Immature natural killer cell (primary cell): Measurements from ENCODE around the gene WDFY2. TPM values are rescaled to one million over a fixed set of nuclear protein-coding genes. Genes with fewer than 3 reads are reported as not detected.

Experiments used
- DNase-seq, 3 donors: peaks; one replicate each; pipeline ENCODE4 v3.0.0; 2022; ENCODE audit warnings: mixed read lengths in 1 of 3
- H3K27ac Mint-ChIP-seq, 6 donors: one replicate each; pipeline ENCODE4 v1.8.0; 2020; ENCODE audit warnings: mixed read lengths in 6 of 6, mild to moderate bottlenecking in 5 of 6, inconsistent platforms in 4 of 6, moderate library complexity in 3 of 6
- H3K27me3 Mint-ChIP-seq, 3 donors: one replicate each; pipeline ENCODE4 v1.8.0; 2020 to 2021; ENCODE audit warnings: low read depth in 3 of 3, mild to moderate bottlenecking in 3 of 3, mixed read lengths in 3 of 3, moderate library complexity in 3 of 3, inconsistent platforms in 1 of 3
- H3K36me3 Mint-ChIP-seq, 3 donors: one replicate each; pipeline ENCODE4 v1.8.0; 2020; ENCODE audit warnings: mixed read lengths in 3 of 3, inconsistent platforms in 2 of 3, mild to moderate bottlenecking in 2 of 3
- H3K4me1 Mint-ChIP-seq, 2 donors: one replicate each; pipeline ENCODE4 v1.8.0; 2020; ENCODE audit warnings: inconsistent platforms in 2 of 2, mild to moderate bottlenecking in 2 of 2, mixed read lengths in 2 of 2, moderate library complexity in 1 of 2
- H3K4me3 Mint-ChIP-seq, 5 donors: one replicate each; pipeline ENCODE4 v1.8.0; 2020; ENCODE audit warnings: mild to moderate bottlenecking in 5 of 5, mixed read lengths in 5 of 5, inconsistent platforms in 3 of 5, moderate library complexity in 3 of 5
- H3K9me3 Mint-ChIP-seq, 6 donors: one replicate each; pipeline ENCODE4 v1.8.0; 2020; ENCODE audit warnings: mild to moderate bottlenecking in 6 of 6, mixed read lengths in 6 of 6, inconsistent platforms in 4 of 6, moderate library complexity in 3 of 6
- polyA plus RNA-seq, 3 donors: library from polyadenylated mRNA; unstranded; fragments of 300-500 nt; fragmentation: Illumina TruSeq; gene quantifications; one replicate each; pipeline ENCODE4 v1.2.3, GENCODE V29; 2021

Gene WDFY2
- polyA plus RNA-seq, 3 donors from 2014 or later = 1.6 to 4.6 (median 3.0) TPM

DNA sequence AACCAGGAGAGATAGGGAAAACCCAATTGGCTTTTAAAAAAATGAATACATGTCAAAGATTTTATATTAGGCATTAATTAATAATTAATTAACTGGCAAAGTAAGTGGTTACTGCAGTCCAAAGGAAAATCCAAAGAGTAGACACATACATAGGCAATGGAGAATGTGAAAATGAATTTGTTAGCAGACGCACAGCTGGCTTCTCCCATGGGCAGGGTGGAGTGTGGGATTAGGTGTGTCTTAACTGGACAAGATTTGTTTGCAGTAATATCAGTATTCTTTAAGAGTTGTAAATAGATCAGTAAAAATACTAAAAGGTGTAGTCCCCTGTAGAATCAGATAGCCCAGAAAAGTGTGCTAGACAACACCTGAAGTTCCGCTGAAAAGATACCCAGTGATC lies 161.0 kb downstream of the WDFY2 start:
- no peak for DNase-seq
- peaks cover 10 to 15% (median 13%) of the 10 kb centered on the region in 6 donors for H3K9me3 Mint-ChIP-seq
- no peak overlapping the region for H3K27ac Mint-ChIP-seq
- H3K27me3 Mint-ChIP-seq = peaks cover 0 to 4% (median 1%) of the 10 kb centered on the region in 3 donors
- peaks cover 29 to 56% (median 40%) of the 10 kb centered on the region in 3 donors for H3K36me3 Mint-ChIP-seq
- H3K4me3 Mint-ChIP-seq = no peak overlapping the region
- no peaks in the 10 kb centered on the region for H3K4me1 Mint-ChIP-seq

DNA sequence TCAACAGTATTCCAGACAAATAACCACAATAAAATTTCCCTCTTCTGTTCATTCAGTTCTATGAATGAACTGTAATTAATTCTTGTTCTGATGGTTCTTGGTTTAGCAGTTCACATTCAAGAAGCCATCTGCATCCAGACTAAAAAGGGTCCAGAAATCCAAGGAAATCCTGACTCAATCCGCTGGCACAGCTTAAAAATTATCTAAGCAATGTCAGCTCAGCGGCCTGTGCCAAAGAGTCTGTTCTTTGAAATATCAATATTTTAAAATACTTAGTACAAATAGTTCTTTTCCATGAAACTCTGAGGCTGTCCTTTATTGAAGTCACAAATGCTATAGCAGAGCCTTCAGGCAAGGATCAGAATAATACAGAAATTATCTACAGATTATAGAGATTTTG lies 162.5 kb downstream of the WDFY2 start:
- Mint-ChIP-seq H3K27me3 (peaks cover 0 to 2% (median 1%) of the 10 kb centered on the region in 3 donors), H3K36me3 (peaks cover 25 to 52% (median 42%) of the 10 kb centered on the region in 3 donors), H3K9me3 (peaks cover 10 to 15% (median 13%) of the 10 kb centered on the region in 6 donors), H3K27ac (no peak overlapping the region), H3K4me1 (no peaks in the 10 kb centered on the region), H3K4me3 (no peak overlapping the region)
- DNase-seq = no peak

DNA sequence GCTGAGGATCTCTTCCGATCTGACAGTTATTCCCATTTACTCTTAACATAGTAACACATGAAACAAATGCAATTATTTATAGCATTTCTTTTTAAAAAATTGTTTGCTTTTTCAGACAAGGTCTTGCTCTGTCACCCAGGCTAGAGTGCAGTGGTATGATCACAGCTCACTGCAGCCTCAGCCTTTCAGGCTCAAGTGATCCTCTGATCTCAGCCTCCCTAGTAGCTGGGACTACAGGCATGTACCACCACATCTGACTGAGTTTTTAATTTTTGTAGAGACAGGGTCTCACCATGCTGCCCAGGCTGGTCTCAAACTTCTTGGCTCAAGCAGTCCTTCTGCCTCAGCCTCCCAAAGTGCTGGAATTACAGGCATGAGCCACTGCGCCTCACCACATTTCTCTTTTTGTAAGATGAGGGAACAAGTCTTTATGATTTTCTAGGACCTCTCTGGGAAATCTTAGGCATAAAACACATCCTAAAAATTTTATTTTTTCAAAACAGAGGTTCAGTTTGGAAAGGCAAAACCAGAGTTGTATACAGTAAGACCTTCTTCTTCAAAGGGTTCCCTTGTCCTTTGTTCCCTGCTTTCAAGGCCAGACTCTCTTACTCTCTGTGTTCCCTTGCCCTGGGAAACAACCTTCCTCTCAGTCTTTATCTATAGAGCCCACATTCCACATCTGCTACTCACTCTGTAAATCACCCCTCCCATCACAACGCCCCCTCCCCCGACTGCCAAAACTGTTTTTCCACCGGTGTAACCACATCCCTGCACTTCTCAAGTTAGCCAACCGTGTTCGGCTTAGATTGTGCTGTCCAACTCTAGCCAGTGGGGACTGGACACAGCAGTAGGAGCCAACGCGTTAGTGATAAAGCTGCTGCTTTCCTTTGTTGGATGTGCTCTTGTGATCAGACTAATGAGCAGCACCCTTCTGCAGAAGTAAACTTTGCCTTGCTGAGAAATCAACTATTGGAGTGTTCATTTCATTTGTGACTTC lies 163.5 kb downstream of the WDFY2 start:
- Mint-ChIP-seq H3K9me3 (peaks cover 10 to 15% (median 13%) of the 10 kb centered on the region in 6 donors), H3K4me3 (no peak overlapping the region), H3K27ac (peak overlapping the region in 1 of 6 donors; percentile 29), H3K36me3 (peaks cover 25 to 53% (median 49%) of the 10 kb centered on the region in 3 donors), H3K4me1 (no peaks in the 10 kb centered on the region), H3K27me3 (peaks cover 0 to 2% (median 1%) of the 10 kb centered on the region in 3 donors)
- DNase-seq = no peak

DNA sequence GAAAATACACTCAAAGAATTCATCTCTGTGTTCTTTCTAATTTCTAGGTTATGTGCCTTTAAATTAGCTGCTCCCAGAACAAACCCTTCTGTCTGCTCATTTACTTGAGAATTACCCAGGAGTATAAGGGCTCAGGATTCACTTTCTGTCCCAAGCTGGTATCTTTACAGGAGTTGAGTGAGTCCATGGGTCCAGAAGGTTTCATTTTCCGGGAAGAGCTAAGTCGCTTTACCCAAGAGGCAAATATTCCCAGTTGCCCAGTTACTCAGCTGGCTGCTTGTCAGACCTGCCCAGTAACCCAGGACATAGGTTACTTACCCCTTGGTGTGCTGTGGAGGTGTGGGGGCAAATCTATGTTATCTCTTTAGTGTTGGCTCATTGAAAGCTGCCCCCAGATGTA lies 172.4 kb downstream of the WDFY2 start:
- Mint-ChIP-seq H3K4me3 (no peak overlapping the region), H3K27me3 (peaks cover 0 to 1% (median 0%) of the 10 kb centered on the region in 3 donors), H3K4me1 (no peaks in the 10 kb centered on the region), H3K9me3 (no peaks in the 10 kb centered on the region), H3K27ac (no peak overlapping the region), H3K36me3 (peaks cover 36 to 66% (median 51%) of the 10 kb centered on the region in 3 donors)
- no peak for DNase-seq

DNA sequence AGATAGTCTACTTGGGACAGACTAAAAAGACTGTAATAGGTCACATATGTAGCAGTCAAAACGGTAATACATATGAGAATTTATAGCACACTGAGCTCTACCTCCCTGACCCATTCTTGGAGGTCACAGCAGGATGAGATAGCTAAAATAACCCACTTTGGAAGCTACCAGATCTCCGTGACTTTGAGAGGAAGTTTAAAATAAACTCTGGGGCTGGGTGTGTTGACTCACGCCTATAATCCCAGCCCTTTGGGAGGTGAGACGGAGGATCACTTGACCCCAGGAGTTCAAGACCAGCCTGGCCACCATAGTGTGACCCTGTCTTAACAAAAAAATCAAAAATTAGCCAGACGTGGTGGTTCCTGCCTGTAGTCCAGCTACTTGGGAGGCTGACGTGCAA lies 174.4 kb downstream of the WDFY2 start:
- Mint-ChIP-seq H3K36me3 (peaks cover 37 to 61% (median 52%) of the 10 kb centered on the region in 3 donors), H3K27ac (no peak overlapping the region), H3K4me1 (peaks cover under 1 to 6% of the 10 kb centered on the region in 2 donors), H3K9me3 (no peaks in the 10 kb centered on the region), H3K27me3 (peaks cover 0 to 1% (median 0%) of the 10 kb centered on the region in 3 donors), H3K4me3 (no peak overlapping the region)
- no peak for DNase-seq

DNA sequence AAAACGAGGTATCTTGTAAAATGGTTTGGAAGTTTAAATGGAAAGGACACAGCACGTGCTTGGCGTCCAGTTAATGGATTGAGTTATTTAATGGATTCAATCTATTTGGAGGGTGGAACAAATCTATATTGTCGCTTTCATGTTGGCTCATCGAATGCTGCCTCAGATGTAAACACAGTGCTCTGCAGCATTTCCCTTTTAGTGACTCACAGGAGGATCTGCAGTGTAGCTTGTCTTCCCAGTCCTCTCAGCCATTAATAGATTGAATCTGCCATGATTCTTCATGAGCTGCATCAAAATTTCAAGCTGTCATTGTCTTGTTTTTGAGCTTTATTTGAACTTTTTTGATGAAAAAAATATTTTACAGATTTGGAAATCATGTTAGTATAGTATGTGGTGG lies 175.0 kb downstream of the WDFY2 start:
- peaks cover 37 to 58% (median 49%) of the 10 kb centered on the region in 3 donors for H3K36me3 Mint-ChIP-seq
- H3K27ac Mint-ChIP-seq = peak overlapping the region in 1 of 6 donors; percentile 31
- peaks cover 6 to 11% of the 10 kb centered on the region in 2 donors for H3K4me1 Mint-ChIP-seq
- no peak for DNase-seq
- H3K9me3 Mint-ChIP-seq = no peaks in the 10 kb centered on the region
- H3K27me3 Mint-ChIP-seq = peaks cover 0 to 3% (median 0%) of the 10 kb centered on the region in 3 donors
- H3K4me3 Mint-ChIP-seq = no peak overlapping the region

DNA sequence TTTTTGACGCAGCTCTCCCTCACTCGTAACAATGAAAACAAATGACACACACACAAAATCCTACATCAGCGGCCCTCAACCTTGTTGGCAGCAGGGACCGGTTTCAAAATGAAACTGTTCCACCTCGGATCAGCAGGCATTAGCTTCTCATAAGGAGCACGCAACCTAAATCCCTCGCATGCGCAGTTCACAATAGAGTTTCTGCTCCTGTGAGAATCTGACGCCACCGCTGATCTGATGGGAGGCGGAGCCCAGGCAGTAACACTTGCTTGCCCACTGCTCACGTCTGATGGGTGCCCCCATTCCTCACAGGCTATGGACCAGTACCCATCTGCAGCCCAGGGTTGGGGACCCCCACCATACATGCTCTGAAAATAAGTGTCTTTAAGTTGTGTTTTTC lies 176.3 kb downstream of the WDFY2 start:
- Mint-ChIP-seq H3K27ac (no peak overlapping the region), H3K27me3 (peaks cover 0 to 3% (median 0%) of the 10 kb centered on the region in 3 donors), H3K4me3 (no peak overlapping the region), H3K9me3 (no peaks in the 10 kb centered on the region), H3K36me3 (peaks cover 37 to 52% (median 44%) of the 10 kb centered on the region in 3 donors), H3K4me1 (peaks cover 20 to 25% of the 10 kb centered on the region in 2 donors)
- no peak for DNase-seq

DNA sequence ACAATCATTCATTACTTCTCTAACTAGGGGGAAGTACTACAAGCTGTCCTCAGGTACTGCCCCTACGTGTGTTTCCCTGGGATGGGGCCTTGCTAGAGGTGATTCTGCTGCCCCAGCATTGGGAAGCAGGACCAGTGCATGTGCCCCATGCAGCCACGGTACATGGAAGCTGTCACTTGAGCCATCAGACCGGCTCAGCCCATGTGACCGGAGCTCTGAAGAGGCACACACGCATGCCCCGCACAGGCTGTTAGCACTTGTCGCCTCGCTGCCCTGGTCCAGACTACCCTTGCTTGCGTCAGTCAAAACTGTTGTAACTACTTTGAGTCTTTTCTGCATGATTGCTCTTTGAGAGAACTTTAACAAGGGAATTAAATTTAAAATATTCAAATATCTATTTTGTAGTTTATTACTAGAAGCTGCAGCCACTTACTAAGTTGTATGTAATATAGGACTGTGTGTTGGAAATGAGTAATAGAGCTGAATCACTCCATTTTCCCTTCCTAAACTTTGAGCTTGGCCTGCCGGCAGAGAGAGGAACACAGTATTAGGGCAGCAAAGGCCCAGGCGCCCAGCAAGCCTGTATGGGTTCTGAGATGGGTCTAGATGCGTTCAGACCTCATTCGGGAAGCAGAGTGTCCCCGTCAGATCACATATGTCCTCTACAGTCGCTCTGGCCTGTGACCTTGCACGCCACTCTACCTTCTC lies 177.5 kb downstream of the WDFY2 start:
- peaks cover 22 to 25% of the 10 kb centered on the region in 2 donors for H3K4me1 Mint-ChIP-seq
- H3K27me3 Mint-ChIP-seq = peaks cover 0 to 3% (median 0%) of the 10 kb centered on the region in 3 donors
- H3K36me3 Mint-ChIP-seq = peaks cover 37 to 44% (median 44%) of the 10 kb centered on the region in 3 donors
- no peak overlapping the region for H3K27ac Mint-ChIP-seq
- no peak overlapping the region for H3K4me3 Mint-ChIP-seq
- no peaks in the 10 kb centered on the region for H3K9me3 Mint-ChIP-seq
- DNase-seq = no peak

DNA sequence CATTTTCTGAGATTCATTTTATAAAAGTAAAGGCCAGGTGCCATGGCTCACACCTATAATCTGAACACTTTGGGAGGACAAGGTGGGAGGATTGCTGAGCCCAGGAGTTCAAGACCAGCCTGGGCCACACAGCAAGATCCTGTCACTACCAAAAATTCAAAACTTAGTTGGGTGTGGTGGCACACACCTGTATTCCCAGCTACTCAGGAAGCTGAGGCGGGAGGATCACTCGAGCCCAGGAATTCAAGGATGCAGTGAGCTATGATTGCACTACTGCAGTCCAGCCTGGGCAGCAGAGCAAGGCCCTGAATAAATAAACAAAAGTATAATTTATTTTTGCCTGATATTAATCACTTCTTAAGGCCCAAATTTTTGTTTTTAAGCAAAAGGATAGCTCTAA lies 179.2 kb downstream of the WDFY2 start:
- Mint-ChIP-seq H3K36me3 (peaks cover 25 to 34% (median 27%) of the 10 kb centered on the region in 3 donors), H3K4me1 (peaks cover 22 to 25% of the 10 kb centered on the region in 2 donors), H3K27me3 (peaks cover 0 to 3% (median 2%) of the 10 kb centered on the region in 3 donors), H3K27ac (peak overlapping the region; percentile 26 to 92 (median 40)), H3K9me3 (no peaks in the 10 kb centered on the region), H3K4me3 (no peak overlapping the region)
- no peak for DNase-seq

DNA sequence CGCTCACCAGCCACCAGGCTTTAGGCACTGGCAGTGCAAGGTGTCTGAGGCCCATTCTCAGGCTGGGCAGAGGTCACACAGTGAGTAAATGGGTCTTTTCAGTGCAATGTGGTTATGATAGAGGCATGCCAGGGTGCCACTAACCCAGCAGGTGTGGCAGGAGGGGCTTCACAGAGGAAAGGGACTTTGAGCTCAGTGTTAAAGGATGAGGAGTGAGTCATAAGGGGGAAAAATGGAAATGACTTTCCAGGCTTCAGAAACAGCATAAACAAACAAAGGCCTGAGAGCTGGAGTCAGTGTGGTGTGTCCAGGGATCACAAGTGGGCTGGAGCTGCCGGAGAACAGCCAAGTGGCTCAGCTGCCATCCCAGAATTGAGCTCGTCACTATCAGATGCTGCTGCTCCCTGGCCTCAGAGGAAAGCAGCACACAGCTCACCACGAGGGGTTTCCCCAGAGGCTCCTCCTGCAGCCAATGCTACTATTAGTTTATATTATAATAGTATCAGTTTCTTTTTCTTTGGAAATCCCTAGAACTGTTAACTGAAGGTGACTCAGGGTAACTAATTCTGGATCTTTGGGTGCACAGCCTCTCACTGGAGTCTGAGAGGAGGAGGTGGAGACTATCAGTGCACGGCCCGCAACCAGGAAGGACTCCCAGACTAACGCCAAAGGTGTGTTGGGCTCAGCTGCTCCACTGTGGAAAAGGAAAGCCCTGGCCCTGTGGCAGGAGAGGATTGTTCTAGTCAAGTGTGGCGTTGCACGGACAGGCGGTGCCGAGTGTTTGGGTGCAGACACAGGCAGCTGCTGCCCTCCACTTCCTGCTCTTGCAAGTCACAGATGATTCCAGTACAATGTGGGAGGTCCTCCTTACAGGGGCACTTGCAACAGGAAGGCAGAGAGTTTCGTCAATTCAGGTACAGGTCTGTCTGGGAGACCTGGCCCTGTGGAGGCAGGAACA lies 180.2 kb downstream of the WDFY2 start:
- Mint-ChIP-seq H3K27me3 (peaks cover 0 to 3% (median 2%) of the 10 kb centered on the region in 3 donors), H3K27ac (peak overlapping the region; percentile 80 to 92 (median 88)), H3K9me3 (no peaks in the 10 kb centered on the region), H3K4me1 (peaks cover 22 to 25% of the 10 kb centered on the region in 2 donors), H3K36me3 (peaks cover 22 to 30% (median 24%) of the 10 kb centered on the region in 3 donors), H3K4me3 (peak overlapping the region; percentile 54 to 82 (median 72))
- DNase-seq = peak; percentile 30 to 41 (median 35)

DNA sequence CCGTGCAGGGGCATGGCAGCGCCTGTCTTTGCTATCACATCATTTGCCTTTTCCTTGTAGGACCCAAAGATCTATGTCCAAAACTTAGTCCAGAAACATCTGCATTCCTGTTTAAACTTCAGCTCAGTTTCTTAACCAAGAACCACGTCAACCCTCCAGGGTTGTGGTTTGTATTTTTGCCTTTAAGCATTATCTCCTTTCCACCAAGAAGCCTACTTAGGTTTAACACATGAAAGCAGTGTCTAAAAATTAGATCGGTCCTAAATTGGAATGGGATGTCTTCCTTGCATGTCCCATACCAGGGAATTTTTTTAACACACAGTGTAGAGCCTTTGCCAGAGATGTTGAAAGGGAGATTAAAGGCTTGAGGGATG lies 180.9 kb downstream of the WDFY2 start:
- Mint-ChIP-seq H3K4me3 (peak overlapping the region in 4 of 5 donors; percentile 54 to 73 (median 70)), H3K36me3 (peaks cover 16 to 24% (median 17%) of the 10 kb centered on the region in 3 donors), H3K9me3 (no peaks in the 10 kb centered on the region), H3K27me3 (peaks cover 0 to 3% (median 2%) of the 10 kb centered on the region in 3 donors), H3K27ac (peak overlapping the region; percentile 80 to 92 (median 88)), H3K4me1 (peaks cover 22 to 25% of the 10 kb centered on the region in 2 donors)
- no peak for DNase-seq

DNA sequence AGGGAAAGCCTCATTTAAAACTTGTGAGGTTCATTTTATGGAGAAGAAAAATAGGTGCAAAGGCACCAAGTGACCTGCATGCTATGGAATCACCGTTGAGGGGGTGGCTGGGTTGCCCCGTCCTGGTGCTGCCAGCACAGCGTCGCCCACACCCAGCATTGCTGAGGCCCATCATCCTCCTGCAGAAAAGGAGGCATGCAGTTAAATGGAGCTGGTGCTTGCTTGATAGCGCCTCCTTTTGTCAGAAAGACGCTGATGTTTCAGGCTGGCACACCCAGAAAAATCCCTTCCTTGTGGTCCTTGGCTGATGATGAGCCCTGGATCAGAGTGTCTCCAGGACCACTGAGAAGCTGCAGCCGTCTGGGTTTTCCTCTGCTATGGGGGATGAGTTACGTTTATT lies 182.8 kb downstream of the WDFY2 start:
- peaks cover 22 to 25% of the 10 kb centered on the region in 2 donors for H3K4me1 Mint-ChIP-seq
- no peak for DNase-seq
- H3K36me3 Mint-ChIP-seq = peaks cover 5 to 8% (median 7%) of the 10 kb centered on the region in 3 donors
- no peak overlapping the region for H3K4me3 Mint-ChIP-seq
- H3K9me3 Mint-ChIP-seq = no peaks in the 10 kb centered on the region
- H3K27me3 Mint-ChIP-seq = peaks cover 0 to 2% (median 2%) of the 10 kb centered on the region in 3 donors
- H3K27ac Mint-ChIP-seq = peak overlapping the region in 1 of 6 donors; percentile 53
